HEK293T (cell line): ENCODE data around the gene HEYL.

Experiments used
- BHLHE40 ChIP-seq: fragments of 450-650 bp; IDR thresholded peaks from 2 replicates; pipeline ENCODE4 v1.6.1; 2016; ENCODE audit warnings: mild to moderate bottlenecking, moderate library complexity, borderline replicate concordance
- FOXA1 ChIP-seq: fragments of 450-650 bp; IDR thresholded peaks from 2 replicates; pipeline ENCODE4 v1.6.1; 2016; ENCODE audit warnings: mild to moderate bottlenecking
- HDGF ChIP-seq: fragments of 450-650 bp; IDR thresholded peaks from 2 replicates; pipeline ENCODE4 v1.6.1; 2017; ENCODE audit warnings: antibody characterized with exemption, borderline replicate concordance
- L3MBTL2 ChIP-seq: fragments of 450-650 bp; conservative IDR thresholded peaks from 2 replicates; pipeline ENCODE4 v1.6.1; 2016; ENCODE audit warnings: mild to moderate bottlenecking
- SP1 ChIP-seq: fragments of 450-650 bp; IDR thresholded peaks from 2 replicates; pipeline ENCODE4 v1.6.1; 2017
- SUZ12 ChIP-seq: fragments of 450-650 bp; IDR thresholded peaks from 2 replicates; pipeline ENCODE4 v1.6.1; 2016; ENCODE audit warnings: mild to moderate bottlenecking
- TARDBP ChIP-seq: fragments of 450-650 bp; IDR thresholded peaks from 2 replicates; pipeline ENCODE4 v1.6.1; 2016
- ZNF384 ChIP-seq: fragments of 450-650 bp; IDR thresholded peaks from 2 replicates; pipeline ENCODE4 v1.6.1; 2016

DNA sequence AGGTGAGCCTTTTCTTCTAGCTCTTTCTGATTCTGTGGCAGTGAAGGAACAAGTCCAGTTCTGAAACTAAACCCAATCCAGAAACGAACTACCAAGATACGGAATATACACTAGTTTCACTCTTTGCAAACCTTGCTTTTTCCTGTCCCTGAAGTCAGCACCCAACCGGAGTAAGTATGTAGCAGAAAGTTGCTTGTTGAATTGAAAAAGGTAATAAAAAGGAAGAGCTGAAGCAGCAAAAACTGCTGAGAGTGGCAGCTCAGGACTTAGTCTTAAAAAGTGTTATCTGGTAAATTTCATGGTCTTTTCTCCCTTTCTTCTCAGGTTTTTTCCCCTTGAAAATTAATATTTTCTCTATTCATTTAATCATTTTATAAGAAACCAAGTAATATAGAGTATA, 41.9 kb upstream of the HEYL start:
- TF ChIP-seq SP1 (no peak), TARDBP (no peak), BHLHE40 (no peak), HDGF (no peak), ZNF384 (no peak), SUZ12 (no peak), L3MBTL2 (no peak), FOXA1 (no peak)
